OCI-LY7 (cell line): ENCODE measurements around the gene HLA-DPA1. TPM values are rescaled to one million over a fixed set of nuclear protein-coding genes. Genes with fewer than 3 reads are reported as not detected.

Source experiments
- BruUV-seq: library from RNA; stranded (reverse); fragments of 400-500 nt; replicated peaks from 2 replicates; lab custom pipeline; 2021; lab: Mats Ljungman, UMichigan
- CTCF ChIA-PET: fragments of 300-600 bp; sonication (Branson Sonifier 250); formaldehyde crosslinking; loops from one replicate; lab custom pipeline; 2022; ENCODE audit warnings: antibody characterized with exemption; ENCODE audit not compliant: unreplicated experiment; lab: Charles Lee
- POLR2A ChIA-PET: fragments of 300-600 bp; sonication (Branson Sonifier 250); formaldehyde crosslinking; loops from one replicate; lab custom pipeline; 2022; ENCODE audit warnings: antibody characterized with exemption; lab: Charles Lee
- DNase-seq: peaks from one replicate; pipeline ENCODE4 v3.0.0-alpha.2; 2015; ENCODE audit warnings: low spot score
- H2AFZ ChIP-seq: fragments of 200-600 bp; sonication (generic), shearing (Covaris generic); 2 replicates; pipeline ENCODE4 v1.6.1; 2014; ENCODE audit warnings: mild to moderate bottlenecking, antibody characterized with exemption, low read length, moderate library complexity
- H3K27ac ChIP-seq: fragments of 200-600 bp; sonication (generic); 2 replicates; pipeline ENCODE4 v1.5.1; 2014; ENCODE audit warnings: mixed run types, low read depth, mild to moderate bottlenecking, moderate library complexity, low read length, inconsistent platforms; ENCODE audit not compliant: poor library complexity, severe bottlenecking
- H3K36me3 ChIP-seq: fragments of 200-600 bp; sonication (generic); 2 replicates; pipeline ENCODE4 v1.6.1; 2014; ENCODE audit warnings: mild to moderate bottlenecking, antibody characterized with exemption, low read length, moderate library complexity, mixed read lengths; ENCODE audit not compliant: insufficient read depth
- H3K4me1 ChIP-seq: fragments of 200-600 bp; sonication (generic); 2 replicates; pipeline ENCODE4 v1.5.1; 2014; ENCODE audit warnings: mild to moderate bottlenecking, low read length; ENCODE audit not compliant: insufficient read depth, poor library complexity, severe bottlenecking
- H3K4me2 ChIP-seq: fragments of 200-600 bp; sonication (generic); 2 replicates; pipeline ENCODE4 v1.6.1; 2014; ENCODE audit warnings: mild to moderate bottlenecking, low read length
- H3K4me3 ChIP-seq: fragments of 200-600 bp; sonication (generic); 2 replicates; pipeline ENCODE4 v1.5.1; 2014; ENCODE audit warnings: mild to moderate bottlenecking, low read depth, low read length; ENCODE audit not compliant: poor library complexity, severe bottlenecking
- H3K79me2 ChIP-seq: fragments of 200-600 bp; sonication (generic); 2 replicates; pipeline ENCODE4 v1.6.1; 2016; ENCODE audit warnings: low read depth, mild to moderate bottlenecking, low read length, moderate library complexity, mixed read lengths; ENCODE audit not compliant: insufficient read depth
- H3K9me2 ChIP-seq: fragments of 200-600 bp; sonication (generic); 2 replicates; pipeline ENCODE4 v1.6.1; 2016; ENCODE audit warnings: mild to moderate bottlenecking, low read length, mixed read lengths; ENCODE audit not compliant: insufficient read depth
- H3K9me3 ChIP-seq: fragments of 200-600 bp; sonication (generic); 2 replicates; pipeline ENCODE4 v1.6.1; 2014; ENCODE audit warnings: mild to moderate bottlenecking, mixed run types, low read length, mixed read lengths
- H4K20me1 ChIP-seq: fragments of 200-600 bp; sonication (generic); 2 replicates; pipeline ENCODE4 v1.6.1; 2014; ENCODE audit warnings: mild to moderate bottlenecking, antibody characterized with exemption, low read length, moderate library complexity, mixed read lengths; ENCODE audit not compliant: insufficient read depth
- CTCF ChIP-seq: fragments of 200-600 bp; sonication (generic); conservative IDR thresholded peaks from 2 replicates; pipeline ENCODE4 v1.5.1; 2014; ENCODE audit warnings: mild to moderate bottlenecking, antibody characterized with exemption, low read length, moderate library complexity, mixed read lengths
- EZH2phosphoT487 ChIP-seq: fragments of 200-600 bp; sonication (generic); IDR thresholded peaks from 2 replicates; pipeline ENCODE4 v1.6.1; 2018; ENCODE audit warnings: low read depth, borderline replicate concordance, mild to moderate bottlenecking, mixed run types, antibody characterized with exemption, low read length, moderate library complexity, mixed read lengths
- intact Hi-C: fragments of 100-400 bp; cut with micrococcal nuclease; formaldehyde crosslinking; loops from one replicate; pipeline ENCODE4 v1.10.0; 2022; ENCODE audit not compliant: unreplicated experiment
- total RNA-seq, 2 experiments: library from RNA; depleted of rRNA in 1 of 2; stranded (reverse); fragments of >200 nt in 1 of 2; shearing (Covaris generic) in 1 of 2; gene quantifications; 2 replicates each; pipeline ENCODE4 v1.2.3, GENCODE V29; 2014 to 2022

The HLA-DPA1 gene
- total RNA-seq, 2 experiments from 2014 or later, result 253 to 388 TPM

- TF ChIP-seq EZH2phosphoT487 (no peak), CTCF (no peak)
- Histone ChIP-seq H3K4me3 (no peak overlapping the region), H3K4me1 (peaks cover 14% of the 10 kb centered on the region), H3K27ac (no peak overlapping the region), H2AFZ (no peak overlapping the region), H3K4me2 (no peak overlapping the region), H3K79me2 (no peaks in the 10 kb centered on the region), H3K9me3 (no peaks in the 10 kb centered on the region), H4K20me1 (no peaks in the 10 kb centered on the region), H3K36me3 (no peaks in the 10 kb centered on the region), H3K9me2 (no peaks in the 10 kb centered on the region)
- CTCF ChIA-PET, result no interaction called here
- POLR2A ChIA-PET, result interaction anchor here (0.5 to 3.4 kb wide), 5 partner anchors 11 to 137 kb away, joined by 3 to 18 read pairs (median 4); partner anchors contain the start of genes HLA-DPA1 and HLA-DPB1
- BruUV-seq, result no TSS peak
- intact Hi-C loops, result loop anchor here (5.0 kb wide), 1 partner anchor 129 kb away; no protein-coding TSS in a partner anchor
- DNase-seq, result no peak
These were observed 55.6 kb downstream of the HLA-DPA1 start for GRCh38 chr6:33017694-33018353.

DNA sequence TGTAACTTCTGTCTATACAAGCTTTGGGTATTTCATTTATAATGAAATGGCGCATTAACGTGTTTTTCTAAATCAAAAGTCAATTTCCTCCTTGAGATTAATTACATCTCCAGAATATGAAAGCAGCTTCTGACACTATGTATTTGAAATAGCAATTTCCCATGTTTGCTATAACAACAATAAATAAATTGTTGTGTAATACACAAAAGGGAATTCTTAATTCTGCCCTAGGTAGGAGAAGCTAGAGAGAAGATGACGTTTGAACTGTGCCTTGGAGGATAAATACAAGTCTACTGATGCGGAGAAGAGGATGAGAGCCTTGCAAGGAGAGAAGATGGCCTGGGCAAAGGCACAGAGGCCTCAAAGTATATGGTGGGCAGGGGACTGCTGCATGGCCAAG, 56.4 kb downstream of the HLA-DPA1 start:
- Histone ChIP-seq H3K79me2 (no peaks in the 10 kb centered on the region), H3K36me3 (no peaks in the 10 kb centered on the region), H2AFZ (no peak overlapping the region), H3K4me1 (peaks cover 14% of the 10 kb centered on the region), H3K27ac (no peak overlapping the region), H3K9me2 (no peaks in the 10 kb centered on the region), H3K9me3 (no peaks in the 10 kb centered on the region), H3K4me2 (no peak overlapping the region), H3K4me3 (no peak overlapping the region), H4K20me1 (no peaks in the 10 kb centered on the region)
- CTCF ChIA-PET, result no interaction called here
- TF ChIP-seq CTCF (no peak), EZH2phosphoT487 (no peak)
- DNase-seq, result no peak
- intact Hi-C loops, result loop anchor here (5.0 kb wide), 1 partner anchor 130 kb away; no protein-coding TSS in a partner anchor
- POLR2A ChIA-PET, result interaction anchor here (0.6 to 3.4 kb wide), 5 partner anchors 12 to 127 kb away, joined by 3 to 18 read pairs (median 4); partner anchors contain the start of gene HLA-DPA1
- no TSS peak for BruUV-seq

- no peak overlapping the region for H3K27ac ChIP-seq
- DNase-seq, result no peak
- H3K9me3 ChIP-seq, result no peaks in the 10 kb centered on the region
- peaks cover 14% of the 10 kb centered on the region for H3K4me1 ChIP-seq
- no peaks in the 10 kb centered on the region for H3K79me2 ChIP-seq
- CTCF ChIA-PET, result interaction anchor here (0.6 kb wide), 1 partner anchor 13 kb away, joined by 4 read pairs; no protein-coding TSS in a partner anchor
- no peaks in the 10 kb centered on the region for H4K20me1 ChIP-seq
- no peak overlapping the region for H2AFZ ChIP-seq
- POLR2A ChIA-PET, result no interaction called here
- TF ChIP-seq CTCF, result no peak
- TF ChIP-seq EZH2phosphoT487, result no peak
- BruUV-seq, result no TSS peak
- no peaks in the 10 kb centered on the region for H3K9me2 ChIP-seq
- H3K36me3 ChIP-seq, result no peaks in the 10 kb centered on the region
- no peak overlapping the region for H3K4me2 ChIP-seq
- no peak overlapping the region for H3K4me3 ChIP-seq
- intact Hi-C loops, result loop anchor here (1.0 to 5.0 kb wide), 3 partner anchors 33 to 132 kb away; no protein-coding TSS in a partner anchor
These were observed 57.7 kb downstream of the HLA-DPA1 start for GRCh38 chr6:33015798-33016197.
